KMS-11 (cell line): ENCODE results near the gene TAB2.
A peak's percentile ranks its signal among the peaks of the same experiment; 100 is the strongest.

Experiments
- H2AFZ ChIP-seq: fragments of 200-600 bp; sonication (generic); 2 replicates; pipeline ENCODE4 v1.6.1; 2016; ENCODE audit warnings: antibody characterized with exemption, mixed run types, low read depth
- H3K27ac ChIP-seq: fragments of 200-600 bp; sonication (generic); 2 replicates; pipeline ENCODE4 v1.6.1; 2016; ENCODE audit warnings: mild to moderate bottlenecking, mixed run types
- H3K27me3 ChIP-seq: fragments of 200-600 bp; sonication (generic); 2 replicates; pipeline ENCODE4 v1.6.1; 2017; ENCODE audit warnings: mild to moderate bottlenecking, low read depth, mixed run types, moderate library complexity; ENCODE audit not compliant: insufficient read depth
- H3K36me3 ChIP-seq: fragments of 200-600 bp; sonication (generic); 2 replicates; pipeline ENCODE4 v1.6.1; 2017; ENCODE audit warnings: mild to moderate bottlenecking, mixed run types; ENCODE audit not compliant: insufficient read depth
- H3K4me1 ChIP-seq: fragments of 200-600 bp; sonication (generic); 2 replicates; pipeline ENCODE4 v1.6.1; 2016; ENCODE audit warnings: mild to moderate bottlenecking, low read depth, mixed run types; ENCODE audit not compliant: poor library complexity, severe bottlenecking
- H3K4me2 ChIP-seq: fragments of 200-600 bp; sonication (generic); 2 replicates; pipeline ENCODE4 v1.7.0; 2016; ENCODE audit warnings: mild to moderate bottlenecking, mixed run types
- H3K4me3 ChIP-seq: fragments of 200-600 bp; sonication (generic); IDR thresholded peaks from 2 replicates; pipeline ENCODE4 v1.6.1; 2017; ENCODE audit warnings: low read depth, low read length, mixed read lengths; ENCODE audit not compliant: insufficient read depth
- H3K79me2 ChIP-seq: fragments of 200-600 bp; sonication (generic); 2 replicates; pipeline ENCODE4 v1.6.1; 2016; ENCODE audit warnings: low read depth, mixed run types; ENCODE audit not compliant: insufficient read depth
- H3K9ac ChIP-seq: fragments of 200-600 bp; sonication (generic); 2 replicates; pipeline ENCODE4 v1.6.1; 2016; ENCODE audit warnings: mild to moderate bottlenecking, mixed run types
- H4K20me1 ChIP-seq: fragments of 200-600 bp; sonication (generic); 2 replicates; pipeline ENCODE4 v1.6.1; 2016; ENCODE audit warnings: mild to moderate bottlenecking, mixed run types; ENCODE audit not compliant: insufficient read depth
- CTCF ChIP-seq: fragments of 200-600 bp; sonication (generic); conservative IDR thresholded peaks from 2 replicates; pipeline ENCODE4 v1.6.1; 2017; ENCODE audit warnings: low read depth, mild to moderate bottlenecking, antibody characterized with exemption, low read length, moderate library complexity, mixed read lengths

TAB2 gene

GRCh38 chr6:149429427-149430360 is 112.2 kb downstream of the TAB2 start:
- Histone ChIP-seq H2AFZ (no peak overlapping the region), H3K9ac (no peak overlapping the region), H3K27ac (no peak overlapping the region), H3K27me3 (no peaks in the 10 kb centered on the region), H3K4me2 (no peak overlapping the region), H3K36me3 (no peaks in the 10 kb centered on the region), H4K20me1 (no peaks in the 10 kb centered on the region), H3K4me3 (no peak overlapping the region), H3K79me2 (no peaks in the 10 kb centered on the region), H3K4me1 (peaks cover 7% of the 10 kb centered on the region)
- TF ChIP-seq CTCF: no peak

- no peak overlapping the region for H3K9ac ChIP-seq
- no peaks in the 10 kb centered on the region for H4K20me1 ChIP-seq
- peak; percentile 94 for TF ChIP-seq CTCF
Observed at GRCh38 chr6:149431905-149432775, 114.6 kb downstream of the TAB2 start.

GRCh38 chr6:149433405-149433804 is 115.9 kb downstream of the TAB2 start:
- Histone ChIP-seq H4K20me1 (no peaks in the 10 kb centered on the region), H3K4me3 (no peak overlapping the region), H2AFZ (no peak overlapping the region), H3K4me2 (no peak overlapping the region), H3K36me3 (no peaks in the 10 kb centered on the region), H3K9ac (no peak overlapping the region), H3K27me3 (no peaks in the 10 kb centered on the region), H3K4me1 (peaks cover 7% of the 10 kb centered on the region), H3K27ac (no peak overlapping the region), H3K79me2 (no peaks in the 10 kb centered on the region)
- no peak for TF ChIP-seq CTCF

More at GRCh38 chr6:149431905-149432775, 114.6 kb downstream of the TAB2 start:
- Histone ChIP-seq H3K4me3 (no peak overlapping the region), H3K4me2 (no peak overlapping the region), H3K36me3 (no peaks in the 10 kb centered on the region), H3K27ac (no peak overlapping the region), H3K27me3 (no peaks in the 10 kb centered on the region), H3K79me2 (no peaks in the 10 kb centered on the region), H2AFZ (no peak overlapping the region; the same call in 1 of the 2 replicates), H3K4me1 (peaks cover 7% of the 10 kb centered on the region)

- Histone ChIP-seq H3K9ac (no peak overlapping the region), H3K36me3 (no peaks in the 10 kb centered on the region), H2AFZ (no peak overlapping the region), H4K20me1 (no peaks in the 10 kb centered on the region), H3K4me3 (no peak overlapping the region), H3K4me1 (peaks cover 7% of the 10 kb centered on the region), H3K79me2 (no peaks in the 10 kb centered on the region), H3K27ac (no peak overlapping the region), H3K4me2 (no peak overlapping the region), H3K27me3 (no peaks in the 10 kb centered on the region)
- no peak for TF ChIP-seq CTCF
Observed at GRCh38 chr6:149433881-149434280, 116.4 kb downstream of the TAB2 start.
